IMR-90 (cell line): ENCODE data around the gene LTBP4. TPM values are rescaled to one million over a fixed set of nuclear protein-coding genes. Genes with fewer than 3 reads are reported as not detected.

Experiments used
- ATAC-seq: fragments of 200-7000 bp; cut with Tn5 transposase; 2 replicates; pipeline ENCODE4 v1.9.1; 2020; ENCODE audit warnings: low read depth, mild to moderate bottlenecking, moderate library complexity
- BruUV-seq: library from RNA; stranded (reverse); fragments of 400-500 nt; replicated peaks from 2 replicates; lab custom pipeline; 2021; lab: Mats Ljungman, UMichigan
- CTCF ChIA-PET: fragments of 300-600 bp; formaldehyde crosslinking; extraction: SDS; loops from one replicate; lab custom pipeline; 2021; ENCODE audit warnings: antibody characterized with exemption; lab: Yijun Ruan, JAX
- POLR2A ChIA-PET: fragments of 300-600 bp; sonication (Branson Sonifier 250); formaldehyde crosslinking; loops from one replicate; lab custom pipeline; 2022; ENCODE audit warnings: antibody characterized with exemption; ENCODE audit not compliant: unreplicated experiment; lab: Charles Lee
- DNase-seq: peaks from one replicate; pipeline ENCODE4 v3.0.0; 2013
- H2AFZ ChIP-seq: replicated peaks from 2 replicates; pipeline ENCODE3; 2013; ENCODE audit warnings: low read length, mild to moderate bottlenecking; ENCODE audit not compliant: poor library complexity
- H2AK5ac ChIP-seq: 2 replicates; pipeline ENCODE4 v1.6.1; 2013; ENCODE audit warnings: low read depth, low read length, inconsistent platforms
- H2AK9ac ChIP-seq: replicated peaks from 2 replicates; pipeline ENCODE3; 2013; ENCODE audit warnings: mild to moderate bottlenecking, low read depth, low read length, moderate library complexity; ENCODE audit not compliant: poor library complexity
- H2BK120ac ChIP-seq: 2 replicates; pipeline ENCODE4 v1.6.1; 2013; ENCODE audit warnings: low read depth, low read length, inconsistent platforms
- H2BK15ac ChIP-seq: 3 replicates; pipeline ENCODE4 v1.6.1; 2013; ENCODE audit warnings: low read depth, low read length, inconsistent platforms
- H2BK20ac ChIP-seq: 2 replicates; pipeline ENCODE4 v1.6.1; 2013; ENCODE audit warnings: low read depth, mild to moderate bottlenecking, inconsistent platforms, low read length, moderate library complexity
- H2BK5ac ChIP-seq: 2 replicates; pipeline ENCODE4 v1.6.1; 2013; ENCODE audit warnings: mild to moderate bottlenecking, low read depth, low read length, inconsistent platforms; ENCODE audit not compliant: poor library complexity, severe bottlenecking
- H3K14ac ChIP-seq: replicated peaks from 2 replicates; pipeline ENCODE4 v1.6.1; 2013; ENCODE audit warnings: low read depth, low read length, inconsistent platforms
- H3K18ac ChIP-seq: 2 replicates; pipeline ENCODE4 v1.6.1; 2013; ENCODE audit warnings: low read depth, low read length, control low read depth
- H3K23ac ChIP-seq: 2 replicates; pipeline ENCODE4 v1.6.1; 2013; ENCODE audit warnings: low read depth, low read length, inconsistent platforms
- H3K27ac ChIP-seq: 2 replicates; pipeline ENCODE4 v1.5.1; 2013; ENCODE audit warnings: mild to moderate bottlenecking, control low read depth, low read length; ENCODE audit not compliant: insufficient read depth
- H3K27me3 ChIP-seq: 2 replicates; pipeline ENCODE4 v1.6.1; 2013; ENCODE audit warnings: low read length; ENCODE audit not compliant: control insufficient read depth, insufficient read depth
- H3K36me3 ChIP-seq: 2 replicates; pipeline ENCODE4 v1.6.1; 2013; ENCODE audit warnings: low read length, mixed read lengths; ENCODE audit not compliant: control insufficient read depth, insufficient read depth
- H3K4ac ChIP-seq: 2 replicates; pipeline ENCODE4 v1.6.1; 2013; ENCODE audit warnings: low read depth, low read length, inconsistent platforms
- H3K4me1 ChIP-seq: 2 replicates; pipeline ENCODE4 v1.6.1; 2013; ENCODE audit warnings: low read length, mixed read lengths; ENCODE audit not compliant: control insufficient read depth, insufficient read depth
- H3K4me2 ChIP-seq: 2 replicates; pipeline ENCODE4 v1.6.1; 2013; ENCODE audit warnings: low read depth, mild to moderate bottlenecking, control low read depth, low read length, moderate library complexity
- H3K4me3 ChIP-seq: 2 replicates; pipeline ENCODE4 v1.5.1; 2013; ENCODE audit warnings: low read depth, mild to moderate bottlenecking, control low read depth, low read length, moderate library complexity; ENCODE audit not compliant: insufficient read depth
- H3K56ac ChIP-seq: 2 replicates; pipeline ENCODE4 v1.6.1; 2013; ENCODE audit warnings: low read length, inconsistent platforms; ENCODE audit not compliant: insufficient read depth; ENCODE audit errors: extremely low read depth
- H3K79me1 ChIP-seq, 2 experiments: 2 replicates each; pipeline ENCODE4 v1.6.1; 2013; ENCODE audit warnings: low read length in 2 of 2, inconsistent platforms in 1 of 2, low read depth in 1 of 2
- H3K9ac ChIP-seq: 2 replicates; pipeline ENCODE4 v1.6.1; 2013; ENCODE audit warnings: low read depth, low read length, control low read depth
- H3K9me1 ChIP-seq: 2 replicates; pipeline ENCODE4 v1.6.1; 2013; ENCODE audit warnings: low read length, inconsistent platforms; ENCODE audit not compliant: insufficient read depth
- H3K9me3 ChIP-seq: 2 replicates; pipeline ENCODE4 v1.6.1; 2013; ENCODE audit warnings: low read length; ENCODE audit not compliant: control insufficient read depth, insufficient read depth
- H4K20me1 ChIP-seq: 2 replicates; pipeline ENCODE4 v1.6.1; 2013; ENCODE audit warnings: low read length, inconsistent platforms; ENCODE audit not compliant: insufficient read depth
- H4K5ac ChIP-seq: 2 replicates; pipeline ENCODE4 v1.6.1; 2013; ENCODE audit warnings: mild to moderate bottlenecking, low read depth, low read length, control low read depth
- H4K8ac ChIP-seq, 2 experiments: 2 replicates each; pipeline ENCODE4 v1.6.1; 2013; ENCODE audit warnings: low read depth in 2 of 2, low read length in 2 of 2, control low read depth in 1 of 2, inconsistent platforms in 1 of 2
- H4K91ac ChIP-seq: 2 replicates; pipeline ENCODE4 v1.6.1; 2013; ENCODE audit warnings: low read depth, low read length, inconsistent platforms; ENCODE audit not compliant: insufficient read depth
- BHLHE40 ChIP-seq: fragments of 150-350 bp; IDR thresholded peaks from 2 replicates; pipeline ENCODE4 v1.6.1; 2016; ENCODE audit warnings: mild to moderate bottlenecking, low read depth, low read length
- CEBPB ChIP-seq: IDR thresholded peaks from 2 replicates; pipeline ENCODE4 v1.6.1; 2012; ENCODE audit warnings: low read depth, low read length, improper control_type of control experiment
- CHD1 ChIP-seq: IDR thresholded peaks from 2 replicates; pipeline ENCODE4 v1.6.1; 2012; ENCODE audit warnings: low read depth, low read length, improper control_type of control experiment
- CTCF ChIP-seq: conservative IDR thresholded peaks from 2 replicates; pipeline ENCODE4 v1.5.1; 2012; ENCODE audit warnings: mild to moderate bottlenecking, low read depth, low read length, improper control_type of control experiment
- MAZ ChIP-seq: IDR thresholded peaks from 2 replicates; pipeline ENCODE4 v1.6.1; 2012; ENCODE audit warnings: low read depth, mild to moderate bottlenecking, low read length, improper control_type of control experiment, moderate library complexity, borderline replicate concordance
- MXI1 ChIP-seq: IDR thresholded peaks from 2 replicates; pipeline ENCODE4 v1.6.1; 2012; ENCODE audit warnings: low read depth, mild to moderate bottlenecking, low read length, moderate library complexity, borderline replicate concordance
- NFE2L2 ChIP-seq: fragments of 150-350 bp; IDR thresholded peaks from 2 replicates; pipeline ENCODE4 v1.6.1; 2016; ENCODE audit warnings: low read depth, mild to moderate bottlenecking, low read length
- POLR2A ChIP-seq: IDR thresholded peaks from 2 replicates; pipeline ENCODE4 v1.6.1; 2012; ENCODE audit warnings: mild to moderate bottlenecking, low read depth, low read length
- RAD21 ChIP-seq: IDR thresholded peaks from 2 replicates; pipeline ENCODE4 v1.6.1; 2012; ENCODE audit warnings: low read length, improper control_type of control experiment
- RCOR1 ChIP-seq: IDR thresholded peaks from 2 replicates; pipeline ENCODE4 v1.6.1; 2012; ENCODE audit warnings: mild to moderate bottlenecking, low read length, improper control_type of control experiment; ENCODE audit not compliant: insufficient replicate concordance
- RFX5 ChIP-seq: IDR thresholded peaks from 2 replicates; pipeline ENCODE4 v1.8.0; 2012; ENCODE audit warnings: low read depth, mild to moderate bottlenecking, low read length, moderate library complexity
- SMC3 ChIP-seq: fragments of 150-350 bp; IDR thresholded peaks from 2 replicates; pipeline ENCODE4 v1.6.1; 2016; ENCODE audit warnings: low read depth, mild to moderate bottlenecking, antibody characterized with exemption, low read length, moderate library complexity
- USF2 ChIP-seq: fragments of 150-350 bp; IDR thresholded peaks from 2 replicates; pipeline ENCODE4 v1.6.1; 2017; ENCODE audit warnings: mild to moderate bottlenecking, antibody characterized with exemption, low read length, low read depth
- WGBS, 2 experiments: methylation state at CpG; one replicate each; pipeline versions ENCODE4 v1.1.5 to v1.1.7; 2013; ENCODE audit warnings: missing lambda C conversion rate in 2 of 2; ENCODE audit not compliant: insufficient read length in 1 of 2; ENCODE audit errors: extremely low coverage in 2 of 2; 5-methylcytosine and 5-hydroxymethylcytosine counted together
- dilution Hi-C: fragments of 300-500 bp; cut with HindIII; formaldehyde crosslinking; loops from one replicate; pipeline ENCODE4 v1.14.3; 2018; ENCODE audit warnings: low sequenced_read_pairs; ENCODE audit not compliant: unreplicated experiment
- in situ Hi-C: fragments of 300-500 bp; cut with MboI; formaldehyde crosslinking; loops from 3 replicates; pipeline ENCODE4 v1.14.3; 2019; ENCODE audit warnings: low sequenced_read_pairs, inconsistent platforms, mixed read lengths
- intact Hi-C: fragments of 100-400 bp; cut with micrococcal nuclease; formaldehyde crosslinking; loops from 2 replicates; pipeline ENCODE4 v1.10.0; 2022
- polyA plus RNA-seq, 3 experiments: library from polyadenylated mRNA; depleted of rRNA; stranded (reverse); fragments of >200 nt; gene quantifications; 2 replicates each; pipeline ENCODE4 v1.2.3, GENCODE V29; 2012; ENCODE audit warnings: low replicate concordance in 1 of 3
- total RNA-seq: library from RNA; depleted of rRNA; stranded (reverse); fragments of >200 nt; gene quantifications from 2 replicates; pipeline ENCODE4 v1.2.3, GENCODE V29; 2012
- TF ChIP-seq, protein P1 (sequence below): fragments of 150-350 bp; IDR thresholded peaks from 2 replicates; pipeline ENCODE4 v1.6.1; 2016; ENCODE audit warnings: low read depth, mild to moderate bottlenecking, low read length, moderate library complexity, borderline replicate concordance

LTBP4 gene
- total and polyA plus RNA-seq, 2 of the 4 experiments (the other 2 are of a cell fraction) = 14.7 to 70.3 TPM

GRCh38 chr19:40611900-40612698 lies 10.9 kb downstream of the LTBP4 start:
- Histone ChIP-seq H3K79me1 (peaks cover 4 to 20% of the 10 kb centered on the region in 2 experiments), H3K9me3 (no peaks in the 10 kb centered on the region), H3K4me1 (peaks cover 12% of the 10 kb centered on the region; the same call in 1 of the 2 replicates), H4K91ac (0 out of 2 replicates have a peak overlapping the region, but pooled peaks have one; percentile 25), H3K27ac (no peak overlapping the region), H2AFZ (no peak overlapping the region), H3K4me3 (no peak overlapping the region), H2BK15ac (no peak overlapping the region), H3K14ac (no peak overlapping the region), H3K23ac (no peak overlapping the region), H3K4ac (no peak overlapping the region), H4K5ac (no peak overlapping the region), H4K8ac (no peak overlapping the region), H3K56ac (no peak overlapping the region), H3K36me3 (peaks cover 34% of the 10 kb centered on the region), H2BK5ac (no peak overlapping the region), H2BK20ac (peak overlapping the region; percentile 8; the same call in 1 of the 2 replicates), H3K9ac (no peak overlapping the region), H4K20me1 (peaks cover 3% of the 10 kb centered on the region; the same call in 1 of the 2 replicates), H3K27me3 (no peaks in the 10 kb centered on the region), H3K4me2 (no peak overlapping the region), H2AK5ac (peak overlapping the region; percentile 23; the same call in 1 of the 2 replicates), H2BK120ac (no peak overlapping the region), H3K18ac (no peak overlapping the region), H2AK9ac (no peak overlapping the region), H3K9me1 (peaks cover 12% of the 10 kb centered on the region)
- no peak for TF ChIP-seq BHLHE40
- TF ChIP-seq CTCF = no peak
- no peak for TF ChIP-seq MXI1
- no peak for TF ChIP-seq USF2
- TF ChIP-seq, protein P1, sequence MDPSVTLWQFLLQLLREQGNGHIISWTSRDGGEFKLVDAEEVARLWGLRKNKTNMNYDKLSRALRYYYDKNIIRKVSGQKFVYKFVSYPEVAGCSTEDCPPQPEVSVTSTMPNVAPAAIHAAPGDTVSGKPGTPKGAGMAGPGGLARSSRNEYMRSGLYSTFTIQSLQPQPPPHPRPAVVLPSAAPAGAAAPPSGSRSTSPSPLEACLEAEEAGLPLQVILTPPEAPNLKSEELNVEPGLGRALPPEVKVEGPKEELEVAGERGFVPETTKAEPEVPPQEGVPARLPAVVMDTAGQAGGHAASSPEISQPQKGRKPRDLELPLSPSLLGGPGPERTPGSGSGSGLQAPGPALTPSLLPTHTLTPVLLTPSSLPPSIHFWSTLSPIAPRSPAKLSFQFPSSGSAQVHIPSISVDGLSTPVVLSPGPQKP = no peak
- no peak for TF ChIP-seq CHD1
- no peak for TF ChIP-seq MAZ
- no peak for TF ChIP-seq NFE2L2
- no peak for TF ChIP-seq RFX5
- TF ChIP-seq CEBPB = no peak
- TF ChIP-seq SMC3 = no peak
- no peak for TF ChIP-seq POLR2A
- TF ChIP-seq RAD21 = no peak
- no peak for TF ChIP-seq RCOR1
- WGBS, 2 experiments = 98% methylated on average over 6 of the region's 10 CpGs; no CpG with 5 or more reads in 1 of the 2 experiments
- in situ Hi-C loops (no loop called here), dilution Hi-C loops (no loop called here), intact Hi-C loops (no loop called here)
- ChIA-PET POLR2A (no interaction called here), CTCF (no interaction called here)
- ATAC-seq (no peak), DNase-seq (no peak)
- no TSS peak for BruUV-seq
